ENCODE results near the gene ZFHX2. TPM values are rescaled to one million over a fixed set of nuclear protein-coding genes. Genes with fewer than 3 reads are reported as not detected.
A peak's percentile ranks its signal among the peaks of the same experiment; 100 is the strongest.
"Not testable (repeated sequence)": the region's sequence is repeated elsewhere in the genome, so short reads cannot be mapped to it uniquely, and the experiment has no call there.

Gene ZFHX2
- total RNA-seq, 1 donor from 2014 or later: 11.1 TPM

DNA sequence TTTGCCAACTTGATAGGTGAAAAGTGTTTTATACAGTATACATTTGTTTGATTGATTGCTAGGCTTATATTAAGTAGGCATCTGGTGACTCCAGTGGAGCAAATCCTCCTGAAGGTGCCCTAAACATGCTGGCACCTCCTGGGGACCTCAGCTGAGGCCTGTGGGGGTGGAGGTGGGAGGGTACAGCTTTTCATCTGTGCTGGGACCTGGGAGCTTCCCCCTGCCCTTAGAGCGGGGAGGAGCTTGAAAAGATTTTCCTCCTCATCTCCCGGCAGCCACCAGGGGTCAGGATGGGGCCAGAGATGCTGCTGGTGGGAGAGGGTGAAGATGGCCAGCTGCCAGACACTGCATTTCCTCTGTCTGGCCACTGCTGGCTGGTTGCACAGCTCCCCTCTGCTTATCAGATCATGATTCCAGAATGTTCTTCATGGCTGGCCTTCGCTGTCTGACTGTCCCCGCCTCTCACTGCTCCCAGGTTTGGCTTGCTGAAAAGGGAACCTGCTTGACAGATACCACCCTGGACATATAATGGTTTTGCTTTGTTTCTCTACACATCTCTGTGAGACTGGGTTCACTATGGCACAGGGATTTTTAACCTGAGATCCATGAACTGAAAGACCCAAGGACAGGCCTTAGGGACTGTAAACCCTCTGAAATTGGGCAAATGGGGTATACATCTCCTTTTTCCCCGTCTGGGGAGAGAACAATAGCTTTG lies 37.5 kb upstream of the ZFHX2 start:
- TF ChIP-seq, protein P1, sequence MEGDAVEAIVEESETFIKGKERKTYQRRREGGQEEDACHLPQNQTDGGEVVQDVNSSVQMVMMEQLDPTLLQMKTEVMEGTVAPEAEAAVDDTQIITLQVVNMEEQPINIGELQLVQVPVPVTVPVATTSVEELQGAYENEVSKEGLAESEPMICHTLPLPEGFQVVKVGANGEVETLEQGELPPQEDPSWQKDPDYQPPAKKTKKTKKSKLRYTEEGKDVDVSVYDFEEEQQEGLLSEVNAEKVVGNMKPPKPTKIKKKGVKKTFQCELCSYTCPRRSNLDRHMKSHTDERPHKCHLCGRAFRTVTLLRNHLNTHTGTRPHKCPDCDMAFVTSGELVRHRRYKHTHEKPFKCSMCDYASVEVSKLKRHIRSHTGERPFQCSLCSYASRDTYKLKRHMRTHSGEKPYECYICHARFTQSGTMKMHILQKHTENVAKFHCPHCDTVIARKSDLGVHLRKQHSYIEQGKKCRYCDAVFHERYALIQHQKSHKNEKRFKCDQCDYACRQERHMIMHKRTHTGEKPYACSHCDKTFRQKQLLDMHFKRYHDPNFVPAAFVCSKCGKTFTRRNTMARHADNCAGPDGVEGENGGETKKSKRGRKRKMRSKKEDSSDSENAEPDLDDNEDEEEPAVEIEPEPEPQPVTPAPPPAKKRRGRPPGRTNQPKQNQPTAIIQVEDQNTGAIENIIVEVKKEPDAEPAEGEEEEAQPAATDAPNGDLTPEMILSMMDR (conservative IDR thresholded peaks at IDR 0.05): peak; percentile 89
- no peaks in the 10 kb centered on the region for H3K9me3 Mint-ChIP-seq
- no peak overlapping the region for H3K4me3 Mint-ChIP-seq
- peaks cover 3% of the 10 kb centered on the region for H3K36me3 Mint-ChIP-seq
- H3K4me1 Mint-ChIP-seq (ENCODE audit: unreplicated experiment): peaks cover 6% of the 10 kb centered on the region
- H3K27ac Mint-ChIP-seq: no peak overlapping the region
- peaks cover 27% of the 10 kb centered on the region for H3K27me3 Mint-ChIP-seq
- peak; percentile 90 for DNase-seq (ENCODE audit: extremely low spot score, unreplicated experiment)

DNA sequence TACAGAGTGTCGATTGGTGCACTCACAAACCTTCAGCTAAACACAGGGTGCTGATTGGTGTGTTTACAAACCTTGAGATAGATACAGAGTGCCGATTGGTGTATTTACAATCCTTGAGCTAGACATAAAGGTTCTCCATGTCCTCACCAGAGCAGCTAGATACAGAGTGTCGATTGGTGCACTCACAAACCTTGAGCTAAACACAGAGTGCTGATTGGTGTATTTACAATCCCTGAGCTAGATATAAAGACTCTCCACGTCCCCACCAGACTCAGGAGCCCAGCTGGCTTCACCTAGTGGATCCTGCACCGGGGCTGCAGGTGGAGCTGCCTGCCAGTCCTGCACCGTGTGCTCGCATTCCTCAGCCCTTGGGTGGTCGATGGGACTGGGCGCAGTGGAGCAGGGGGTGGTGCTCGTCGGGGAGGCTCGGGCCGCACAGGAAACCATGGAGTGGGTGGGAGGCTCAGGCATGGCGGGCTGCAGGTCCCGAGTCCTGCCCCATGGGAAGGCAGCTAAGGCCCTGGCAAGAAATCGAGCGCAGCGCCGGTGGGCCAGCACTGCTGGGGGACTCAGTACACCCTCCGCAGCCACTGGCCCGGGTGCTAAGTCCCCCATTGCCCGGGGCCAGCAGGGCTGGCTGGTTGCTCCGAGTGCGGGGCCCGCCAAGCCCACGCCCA lies 33.1 kb upstream of the ZFHX2 start:
- DNase-seq (ENCODE audit: extremely low spot score, unreplicated experiment); H3K4me3 Mint-ChIP-seq; H3K4me1 Mint-ChIP-seq (ENCODE audit: unreplicated experiment); H3K36me3 Mint-ChIP-seq; H3K27ac Mint-ChIP-seq; H3K9me3 Mint-ChIP-seq: not testable (repeated sequence)
- peaks cover 51% of the 10 kb centered on the region for H3K27me3 Mint-ChIP-seq

DNA sequence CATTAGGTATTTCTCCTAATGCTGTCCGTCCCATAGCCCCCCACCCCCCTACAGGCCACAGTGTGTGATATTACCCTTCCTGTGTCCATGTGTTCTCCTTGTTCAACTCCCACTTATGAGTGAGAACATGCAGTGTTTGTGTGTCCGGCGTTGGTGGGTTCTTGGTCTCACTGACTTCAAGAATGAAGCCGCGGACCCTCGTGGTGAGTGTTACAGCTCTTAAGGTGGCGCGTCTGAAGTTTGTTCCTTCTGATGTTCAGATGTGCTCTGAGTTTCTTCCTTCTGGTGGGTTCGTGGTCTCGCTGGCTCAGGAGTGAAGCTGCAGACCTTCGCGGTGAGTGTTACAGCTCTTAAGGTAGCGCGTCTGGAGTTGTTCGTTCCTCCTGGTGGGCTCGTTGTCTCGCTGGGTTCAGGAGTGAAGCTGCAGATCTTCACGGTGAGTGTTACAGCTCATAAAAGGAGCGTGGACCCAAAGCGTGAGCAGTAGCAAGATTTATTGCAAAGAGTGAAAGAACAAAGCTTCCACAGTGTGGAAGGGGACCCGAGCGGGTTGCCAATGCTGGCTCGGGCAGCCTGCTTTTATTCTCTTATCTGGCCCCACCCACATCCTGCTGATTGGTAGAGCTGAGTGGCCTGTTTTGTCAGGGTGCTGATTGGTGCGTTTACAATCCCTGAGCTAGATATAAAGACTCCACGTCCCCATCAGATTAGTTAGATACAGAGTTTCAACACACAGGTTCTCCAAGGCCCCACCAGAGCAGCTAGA lies 32.4 kb upstream of the ZFHX2 start:
- not testable (repeated sequence) for H3K4me1 Mint-ChIP-seq (ENCODE audit: unreplicated experiment); DNase-seq (ENCODE audit: extremely low spot score, unreplicated experiment); H3K36me3 Mint-ChIP-seq; H3K9me3 Mint-ChIP-seq; H3K4me3 Mint-ChIP-seq; H3K27ac Mint-ChIP-seq
- peaks cover 58% of the 10 kb centered on the region for H3K27me3 Mint-ChIP-seq

DNA sequence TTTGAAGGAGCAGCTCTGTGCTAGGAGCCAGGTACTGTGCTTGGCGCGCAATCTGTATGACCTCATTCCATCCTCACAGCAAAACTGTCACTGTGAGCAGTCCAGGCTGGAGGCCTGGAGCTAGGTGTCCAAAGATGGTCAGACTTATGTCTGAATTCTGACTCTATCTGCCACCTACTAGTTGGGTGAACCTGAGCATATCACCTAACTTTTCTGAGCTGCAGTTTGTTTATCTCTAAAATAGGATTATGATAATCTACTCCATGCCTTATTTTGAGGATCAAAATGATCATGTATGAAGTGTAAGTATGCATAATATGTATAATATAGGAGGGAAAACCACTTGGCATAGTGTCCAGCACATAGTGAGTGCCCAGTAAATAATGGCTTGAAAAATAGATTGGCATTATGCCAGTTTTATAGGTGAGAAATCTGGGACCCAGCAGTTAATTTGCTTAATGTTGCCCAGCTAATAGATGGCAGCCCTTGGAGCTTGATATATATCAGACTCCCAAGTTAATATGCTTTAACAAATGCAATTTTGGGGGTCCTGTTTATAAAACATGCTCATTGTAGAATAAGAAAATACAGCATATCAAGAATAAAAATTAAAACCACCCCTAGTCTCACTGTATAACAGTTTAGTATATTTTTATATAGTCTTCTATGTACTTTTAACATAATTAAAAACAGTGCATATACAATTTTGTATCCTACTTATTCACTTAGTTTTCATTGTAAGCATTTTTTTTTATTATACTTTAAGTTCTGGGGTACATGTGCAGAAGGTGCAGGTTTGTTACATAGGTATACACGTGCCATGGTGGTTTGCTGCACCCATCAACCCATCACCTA lies 31.6 kb upstream of the ZFHX2 start:
- Mint-ChIP-seq H3K27me3 (peaks cover 60% of the 10 kb centered on the region), H3K4me3 (no peak overlapping the region), H3K4me1 (ENCODE audit: unreplicated experiment) (no peaks in the 10 kb centered on the region), H3K36me3 (peaks cover 3% of the 10 kb centered on the region), H3K9me3 (no peaks in the 10 kb centered on the region), H3K27ac (no peak overlapping the region)
- TF ChIP-seq, protein P1 (conservative IDR thresholded peaks at IDR 0.05): no peak
- DNase-seq (ENCODE audit: extremely low spot score, unreplicated experiment): no peak

DNA sequence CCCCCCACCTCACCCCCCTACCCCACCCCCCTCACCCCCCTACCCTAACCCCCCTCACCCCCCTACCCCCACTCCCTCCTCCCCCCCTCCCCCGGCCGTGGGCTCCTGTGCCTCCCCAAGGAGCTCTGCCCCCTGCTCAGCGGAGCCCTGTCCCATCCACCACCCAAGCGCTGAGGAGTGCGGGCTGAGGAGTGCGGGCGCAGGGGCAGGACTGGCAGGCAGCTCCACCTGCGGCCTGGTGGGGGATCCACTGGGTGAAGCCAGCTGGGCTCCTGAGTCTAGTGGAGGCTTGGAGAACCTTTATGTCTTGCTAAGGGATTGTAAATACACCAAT lies 29.4 kb upstream of the ZFHX2 start:
- TF ChIP-seq, protein P1 (conservative IDR thresholded peaks at IDR 0.05): no peak
- peaks cover 66% of the 10 kb centered on the region for H3K27me3 Mint-ChIP-seq
- no peaks in the 10 kb centered on the region for H3K9me3 Mint-ChIP-seq
- H3K4me3 Mint-ChIP-seq: no peak overlapping the region
- H3K36me3 Mint-ChIP-seq: peaks cover 3% of the 10 kb centered on the region
- no peaks in the 10 kb centered on the region for H3K4me1 Mint-ChIP-seq (ENCODE audit: unreplicated experiment)
- no peak for DNase-seq (ENCODE audit: extremely low spot score, unreplicated experiment)
- H3K27ac Mint-ChIP-seq: no peak overlapping the region

DNA sequence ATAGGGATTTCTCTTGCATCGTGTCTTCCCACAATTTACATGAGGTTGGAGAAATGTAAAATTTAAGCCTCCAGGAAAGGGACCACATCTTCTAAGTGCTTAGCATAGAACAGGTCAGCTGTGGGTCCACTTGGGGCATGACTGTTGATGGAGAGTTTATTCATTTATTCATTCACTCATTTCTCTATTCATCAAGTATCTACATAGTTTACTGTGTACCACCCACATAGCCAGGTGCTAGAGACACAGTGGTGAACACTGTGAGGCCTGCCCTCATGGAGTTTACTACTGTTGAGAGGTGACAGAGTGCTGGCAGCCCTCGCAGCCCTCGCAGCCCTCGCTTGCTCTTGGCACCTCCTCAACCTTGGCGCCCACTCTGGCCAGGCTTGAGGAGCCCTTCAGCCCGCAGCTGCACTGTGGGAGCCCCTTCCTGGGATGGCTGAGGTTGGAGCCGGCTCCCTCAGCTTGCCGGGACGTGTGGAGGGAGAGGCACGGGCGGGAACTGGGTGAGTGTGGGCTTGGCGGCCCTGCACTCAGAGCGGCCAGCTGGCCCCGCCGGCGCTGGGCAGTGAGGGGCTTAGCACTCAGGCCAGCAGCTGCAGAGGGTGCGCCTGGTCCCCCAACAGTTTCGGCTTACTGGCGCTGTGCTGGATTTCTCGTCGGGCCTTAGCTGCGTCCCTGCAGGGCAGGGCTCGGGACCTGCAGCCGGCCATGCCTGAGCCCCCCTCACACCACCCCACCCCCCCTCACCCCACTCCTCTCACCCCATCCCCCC lies 28.8 kb upstream of the ZFHX2 start:
- no peaks in the 10 kb centered on the region for H3K4me1 Mint-ChIP-seq (ENCODE audit: unreplicated experiment)
- no peaks in the 10 kb centered on the region for H3K9me3 Mint-ChIP-seq
- H3K36me3 Mint-ChIP-seq: no peaks in the 10 kb centered on the region
- DNase-seq (ENCODE audit: extremely low spot score, unreplicated experiment): peak; percentile 65
- no peak overlapping the region for H3K4me3 Mint-ChIP-seq
- TF ChIP-seq, protein P1 (conservative IDR thresholded peaks at IDR 0.05): no peak
- H3K27ac Mint-ChIP-seq: no peak overlapping the region
- H3K27me3 Mint-ChIP-seq: peaks cover 65% of the 10 kb centered on the region
